K562 (cell line): ENCODE results near the gene SENP7. TPM values are rescaled to one million over a fixed set of nuclear protein-coding genes. Genes with fewer than 3 reads are reported as not detected.

Experiments
- ATAC-seq: fragments of 200-7000 bp; cut with Tn5 transposase; 3 replicates; pipeline ENCODE4 v1.9.1; 2020; ENCODE audit warnings: moderate library complexity
- BruUV-seq: library from RNA; stranded (reverse); fragments of 400-500 nt; replicated peaks from 2 replicates; lab custom pipeline; 2021; lab: Mats Ljungman, UMichigan
- CTCF ChIA-PET: fragments of 300-600 bp; formaldehyde crosslinking; extraction: SDS; loops from one replicate; lab custom pipeline; 2021; ENCODE audit warnings: low intra/inter-chr PET ratio; lab: Yijun Ruan, JAX
- POLR2A ChIA-PET: fragments of 300-600, 350-650 bp; sonication (Branson Sonifier 250); formaldehyde crosslinking; extraction: SDS; loops from one replicate; lab custom pipeline; 2021; ENCODE audit warnings: antibody characterized with exemption, inconsistent platforms; lab: Yijun Ruan, JAX
- DNase-seq, 4 experiments: peaks; one replicate each; pipeline versions ENCODE4 v3.0.0 to v3.0.0-alpha.2; 2011 to 2018; ENCODE audit warnings: low spot score in 3 of 4, mixed read lengths in 3 of 4; ENCODE audit errors: extremely low read depth in 1 of 4
- FAIRE-seq: peaks from 2 replicates; lab custom pipeline; 2011; peaks lifted over from hg19 to GRCh38; lab: Jason Lieb, UNC
- H2AFZ ChIP-seq: 2 replicates; pipeline ENCODE4 v1.6.0; 2011; ENCODE audit warnings: low read depth, low read length, control low read depth, inconsistent platforms
- H3K27ac ChIP-seq: fragments of 200-600 bp; 3 replicates; pipeline ENCODE4 v1.8.0; 2011; ENCODE audit warnings: low read depth, mild to moderate bottlenecking, control low read depth, inconsistent platforms, low read length, moderate library complexity, mixed read lengths; ENCODE audit errors: extremely low read depth
- H3K27me3 ChIP-seq, 2 experiments: fragments of 300-600 bp in 1 of 2; 2 replicates in 1 of 2; 3 replicates in 1 of 2; pipeline versions ENCODE4 v1.6.0 to v1.8.0; 2011; ENCODE audit warnings: inconsistent platforms in 2 of 2, low read length in 2 of 2, mild to moderate bottlenecking in 1 of 2, mixed read lengths in 1 of 2, moderate library complexity in 1 of 2; ENCODE audit not compliant: control insufficient read depth in 2 of 2, insufficient read depth in 2 of 2
- H3K36me3 ChIP-seq: fragments of 300-600 bp; 3 replicates; pipeline ENCODE4 v1.8.0; 2011; ENCODE audit warnings: mild to moderate bottlenecking, low read length, inconsistent platforms; ENCODE audit not compliant: control insufficient read depth, insufficient read depth
- H3K4me1 ChIP-seq, 2 experiments: fragments of 200-600 bp in 1 of 2; replicated peaks in 1 of 2; 2 replicates in 1 of 2; 3 replicates in 1 of 2; pipeline versions ENCODE4 v1.5.1 to v1.8.0; 2011; ENCODE audit warnings: inconsistent platforms in 2 of 2, low read length in 2 of 2, mild to moderate bottlenecking in 1 of 2, mixed read lengths in 1 of 2, moderate library complexity in 1 of 2; ENCODE audit not compliant: control insufficient read depth in 2 of 2, insufficient read depth in 2 of 2
- H3K4me2 ChIP-seq: 2 replicates; pipeline ENCODE4 v1.6.1; 2011; ENCODE audit warnings: low read length, control low read depth, inconsistent platforms, mixed read lengths; ENCODE audit not compliant: insufficient read depth
- H3K4me3 ChIP-seq: fragments of 200-600 bp; sonication (generic), shearing (Covaris generic); 2 replicates; pipeline ENCODE4 v1.5.1; 2016; ENCODE audit warnings: control low read depth, inconsistent platforms
- H3K79me2 ChIP-seq: fragments of 200-600 bp; 3 replicates; pipeline ENCODE4 v1.8.0; 2011; ENCODE audit warnings: low read length, inconsistent platforms; ENCODE audit not compliant: control insufficient read depth, insufficient read depth
- H3K9ac ChIP-seq, 2 experiments: 2 replicates each; pipeline versions ENCODE4 v1.6.0 to v1.6.1; 2011; ENCODE audit warnings: low read depth in 2 of 2, low read length in 2 of 2, control low read depth in 1 of 2, inconsistent platforms in 1 of 2, mild to moderate bottlenecking in 1 of 2, mixed read lengths in 1 of 2; ENCODE audit not compliant: insufficient read depth in 1 of 2
- H3K9me1 ChIP-seq: one replicate; pipeline ENCODE4 v1.6.0; 2011; ENCODE audit warnings: inconsistent platforms, mild to moderate bottlenecking, low read length, moderate library complexity; ENCODE audit not compliant: control insufficient read depth, insufficient read depth
- H3K9me3 ChIP-seq: replicated peaks from 2 replicates; pipeline ENCODE4 v1.5.1; 2011; ENCODE audit warnings: low read depth, low read length, inconsistent platforms; ENCODE audit not compliant: control insufficient read depth, insufficient read depth
- H4K20me1 ChIP-seq: replicated peaks from 2 replicates; pipeline ENCODE4 v1.6.1; 2011; ENCODE audit warnings: low read length, inconsistent platforms, mixed read lengths; ENCODE audit not compliant: control insufficient read depth, insufficient read depth
- ETV5 ChIP-seq: sonication (generic); formaldehyde crosslinking; IDR thresholded peaks from 2 replicates; pipeline ENCODE4 v1.4.0; 2020; ENCODE audit warnings: low read depth, mild to moderate bottlenecking, missing genetic modification reagents
- HDGF ChIP-seq: fragments of 450-650 bp; IDR thresholded peaks from 2 replicates; pipeline ENCODE4 v1.6.1; 2016
- KAT8 ChIP-seq: fragments of 450-650 bp; IDR thresholded peaks from 2 replicates; pipeline ENCODE4 v1.6.1; 2016; ENCODE audit warnings: low read depth, mild to moderate bottlenecking
- MEF2D ChIP-seq: conservative IDR thresholded peaks from 2 replicates; pipeline ENCODE4 v1.6.1; 2016; ENCODE audit warnings: low read depth, missing genetic modification characterization, missing compliant biosample characterization
- NFE2L1 ChIP-seq: fragments of 450-650 bp; IDR thresholded peaks from 2 replicates; pipeline ENCODE4 v1.6.1; 2016; ENCODE audit warnings: missing genetic modification characterization, low read depth, mild to moderate bottlenecking, missing compliant biosample characterization, moderate library complexity, borderline replicate concordance
- NFRKB ChIP-seq: fragments of 450-650 bp; IDR thresholded peaks from 2 replicates; pipeline ENCODE4 v1.6.1; 2016; ENCODE audit warnings: low read depth
- NKRF ChIP-seq: fragments of 450-650 bp; IDR thresholded peaks from 2 replicates; pipeline ENCODE4 v1.6.1; 2016; ENCODE audit warnings: borderline replicate concordance
- RBM34 ChIP-seq: fragments of 200-400 bp; formaldehyde crosslinking; IDR thresholded peaks from 2 replicates; pipeline ENCODE4 v1.6.1; 2018; ENCODE audit warnings: low read length, borderline replicate concordance; ENCODE audit not compliant: insufficient read depth
- SNRNP70 ChIP-seq: fragments of 200-400 bp; formaldehyde crosslinking; optimal IDR thresholded peaks from 2 replicates; pipeline ENCODE3; 2017; ENCODE audit warnings: low read depth, low read length
- THRA ChIP-seq: fragments of 450-650 bp; IDR thresholded peaks from 2 replicates; pipeline ENCODE4 v1.6.1; 2017; ENCODE audit warnings: mild to moderate bottlenecking, moderate library complexity
- WHSC1 ChIP-seq: IDR thresholded peaks from one replicate; pipeline ENCODE4 v1.6.1; 2012; ENCODE audit warnings: low read length, control low read depth, inconsistent platforms
- ZNF57 ChIP-seq: fragments of 450-650 bp; formaldehyde crosslinking; IDR thresholded peaks from 2 replicates; pipeline ENCODE4 v1.4.0; 2020; ENCODE audit warnings: mild to moderate bottlenecking, moderate library complexity
- ZNF583 ChIP-seq: fragments of 250-450 bp; sonication (Bioruptor Pico); IDR thresholded peaks from 2 replicates; pipeline ENCODE4 v1.4.0; 2020
- ZNF699 ChIP-seq: fragments of 250-450 bp; sonication (Bioruptor Pico); IDR thresholded peaks from 2 replicates; pipeline ENCODE4 v1.8.0; 2021; ENCODE audit warnings: mild to moderate bottlenecking, moderate library complexity; ENCODE audit not compliant: insufficient replicate concordance
- WGBS: fragments of 100-300 bp; shearing (Covaris generic); methylation state at CpG from one replicate; pipeline ENCODE4 v1.1.6; 2016; ENCODE audit warnings: low coverage, mixed read lengths; ENCODE audit not compliant: insufficient coverage; ENCODE audit errors: missing lambda C conversion rate; 5-methylcytosine and 5-hydroxymethylcytosine counted together
- in situ Hi-C: fragments of 300-500 bp; cut with MboI; formaldehyde crosslinking; loops from 4 replicates; pipeline ENCODE4 v1.15.0; 2018; ENCODE audit warnings: inconsistent platforms, mixed read lengths
- intact Hi-C: fragments of 100-400 bp; cut with micrococcal nuclease; formaldehyde crosslinking; loops from 2 replicates; pipeline ENCODE4 v1.14.2; 2022
- polyA plus RNA-seq, 8 experiments: library from polyadenylated mRNA; depleted of rRNA in 4 of 8; stranded (reverse) in 5 of 8; unstranded in 3 of 8; fragments of >200 nt; fragmentation: Nextera tagmentation in 2 of 8; fragmentation: Illumina TruSeq in 1 of 8; extraction: Ambion mirVana in 2 of 8; extraction: Trizol in 1 of 8; gene quantifications; 2 replicates each; pipeline versions ENCODE4 v1.2.1 to v1.2.3, GENCODE V29; 2011 to 2014; ENCODE audit warnings: inconsistent platforms in 1 of 8, missing spikeins in 1 of 8
- total RNA-seq, 7 experiments: library from RNA; depleted of rRNA in 6 of 7; stranded (reverse); fragments of >200 nt in 6 of 7; fragmentation: Illumina TruSeq in 2 of 7; extraction: Trizol in 2 of 7; gene quantifications; 2 replicates each; pipeline versions ENCODE4 v1.2.1 to v1.2.3, GENCODE V29; 2011 to 2021; ENCODE audit warnings: low replicate concordance in 1 of 7

Gene SENP7
- total and polyA plus RNA-seq, 9 of the 15 experiments (the other 6 are each of a cell fraction or from before 2014, with no cell fraction given) = 4.1 to 21.9 (median 10.7) TPM

GRCh38 chr3:101527906-101528305 lies 14.9 kb upstream of the SENP7 start:
- no peak overlapping the region for H3K27ac ChIP-seq
- no peaks in the 10 kb centered on the region for H4K20me1 ChIP-seq
- BruUV-seq = no TSS peak
- intact Hi-C loops = no loop called here
- no peaks in the 10 kb centered on the region for H3K79me2 ChIP-seq
- CTCF ChIA-PET = no interaction called here
- no peak overlapping the region for H3K9ac ChIP-seq
- POLR2A ChIA-PET = interaction anchor here (0.7 kb wide), 1 partner anchor 1136 kb away, joined by 3 read pairs; no protein-coding TSS in a partner anchor
- H3K4me2 ChIP-seq = no peak overlapping the region
- no peaks in the 10 kb centered on the region for H3K36me3 ChIP-seq
- H3K27me3 ChIP-seq = no peaks in the 10 kb centered on the region
- peaks cover 10 to 45% of the 10 kb centered on the region in 2 experiments; a peak in 4 of 5 replicates for H3K4me1 ChIP-seq
- no peak for DNase-seq
- H2AFZ ChIP-seq = no peak overlapping the region
- ATAC-seq = no peak
- FAIRE-seq = no peak
- TF ChIP-seq SNRNP70 = no peak
- no peak for TF ChIP-seq NFE2L1 (tag)
- TF ChIP-seq RBM34 = no peak
- no peak for TF ChIP-seq NKRF
- TF ChIP-seq ETV5 (CRISPR knock-in tag) = no peak
- no peak for TF ChIP-seq WHSC1
- no peak for TF ChIP-seq ZNF699 (CRISPR knock-in tag)
- no peak for TF ChIP-seq MEF2D (tag)
- TF ChIP-seq THRA = no peak
- TF ChIP-seq HDGF = no peak
- TF ChIP-seq KAT8 = no peak
- TF ChIP-seq ZNF57 (CRISPR knock-in tag) = no peak
- TF ChIP-seq ZNF583 (CRISPR knock-in tag) = no peak
- TF ChIP-seq NFRKB = no peak
- no peak overlapping the region for H3K4me3 ChIP-seq
- in situ Hi-C loops = no loop called here
- H3K9me3 ChIP-seq = 0 out of 2 replicates have a peak, but pooled peaks cover 2% of the 10 kb centered on the region
- WGBS = no CpG with 5 or more reads among the region's 1 CpG
- no peaks in the 10 kb centered on the region for H3K9me1 ChIP-seq
